Measurements from ENCODE around the gene RHEBL1. TPM values are rescaled to one million over a fixed set of nuclear protein-coding genes. Genes with fewer than 3 reads are reported as not detected.

Gene RHEBL1
- total RNA-seq, 6 experiments from 2014 or later, result 0.60 to 1.6 (median 0.86) TPM

DNA sequence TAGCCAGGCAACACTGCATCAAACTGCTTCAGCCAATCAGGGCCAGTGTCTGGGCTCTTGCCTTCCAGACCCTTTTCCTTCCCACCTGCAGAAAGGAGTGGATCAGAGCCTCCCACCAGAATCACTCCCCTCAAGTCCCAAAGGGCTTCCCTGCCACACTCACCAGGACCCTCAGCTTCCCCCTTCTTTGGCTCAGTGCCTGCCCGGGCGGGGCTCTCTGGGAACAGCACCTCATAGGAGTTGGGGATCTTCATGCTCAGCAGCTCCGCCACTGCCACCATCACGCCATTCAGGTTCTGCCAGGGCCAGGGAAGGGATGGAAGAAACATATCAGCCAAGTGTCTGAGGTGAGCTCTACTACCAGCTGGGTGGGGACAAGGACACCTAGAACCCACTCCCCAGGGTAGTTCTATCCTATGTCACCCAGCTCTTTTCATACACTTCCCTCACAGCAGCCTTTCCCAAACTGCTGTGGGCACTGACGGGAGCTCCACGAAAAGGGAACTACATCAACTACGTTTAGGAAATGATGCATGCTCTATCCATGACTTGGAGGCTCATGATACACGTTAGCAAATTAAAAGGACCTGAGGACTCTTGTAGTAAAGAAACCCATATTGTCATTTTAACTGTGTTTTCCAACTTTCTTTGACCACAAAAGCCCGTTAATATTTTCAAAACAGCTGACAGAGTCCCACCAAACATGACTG lies 41.8 kb downstream of the RHEBL1 start:
- TF ChIP-seq, protein P1, sequence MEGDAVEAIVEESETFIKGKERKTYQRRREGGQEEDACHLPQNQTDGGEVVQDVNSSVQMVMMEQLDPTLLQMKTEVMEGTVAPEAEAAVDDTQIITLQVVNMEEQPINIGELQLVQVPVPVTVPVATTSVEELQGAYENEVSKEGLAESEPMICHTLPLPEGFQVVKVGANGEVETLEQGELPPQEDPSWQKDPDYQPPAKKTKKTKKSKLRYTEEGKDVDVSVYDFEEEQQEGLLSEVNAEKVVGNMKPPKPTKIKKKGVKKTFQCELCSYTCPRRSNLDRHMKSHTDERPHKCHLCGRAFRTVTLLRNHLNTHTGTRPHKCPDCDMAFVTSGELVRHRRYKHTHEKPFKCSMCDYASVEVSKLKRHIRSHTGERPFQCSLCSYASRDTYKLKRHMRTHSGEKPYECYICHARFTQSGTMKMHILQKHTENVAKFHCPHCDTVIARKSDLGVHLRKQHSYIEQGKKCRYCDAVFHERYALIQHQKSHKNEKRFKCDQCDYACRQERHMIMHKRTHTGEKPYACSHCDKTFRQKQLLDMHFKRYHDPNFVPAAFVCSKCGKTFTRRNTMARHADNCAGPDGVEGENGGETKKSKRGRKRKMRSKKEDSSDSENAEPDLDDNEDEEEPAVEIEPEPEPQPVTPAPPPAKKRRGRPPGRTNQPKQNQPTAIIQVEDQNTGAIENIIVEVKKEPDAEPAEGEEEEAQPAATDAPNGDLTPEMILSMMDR (IDR thresholded peaks at IDR 0.05), result no peak
- DNase-seq, result no peak
- peaks cover 3% of the 10 kb centered on the region for H3K27me3 Mint-ChIP-seq (ENCODE audit: insufficient read depth)
- H3K27ac Mint-ChIP-seq, result no peak overlapping the region
- H3K36me3 Mint-ChIP-seq (ENCODE audit: low read depth), result peaks cover 20% of the 10 kb centered on the region
- H3K9me3 Mint-ChIP-seq, result no peaks in the 10 kb centered on the region
- H3K4me3 Mint-ChIP-seq, result no peak overlapping the region
- H3K4me1 Mint-ChIP-seq (ENCODE audit: low read depth), result no peaks in the 10 kb centered on the region

DNA sequence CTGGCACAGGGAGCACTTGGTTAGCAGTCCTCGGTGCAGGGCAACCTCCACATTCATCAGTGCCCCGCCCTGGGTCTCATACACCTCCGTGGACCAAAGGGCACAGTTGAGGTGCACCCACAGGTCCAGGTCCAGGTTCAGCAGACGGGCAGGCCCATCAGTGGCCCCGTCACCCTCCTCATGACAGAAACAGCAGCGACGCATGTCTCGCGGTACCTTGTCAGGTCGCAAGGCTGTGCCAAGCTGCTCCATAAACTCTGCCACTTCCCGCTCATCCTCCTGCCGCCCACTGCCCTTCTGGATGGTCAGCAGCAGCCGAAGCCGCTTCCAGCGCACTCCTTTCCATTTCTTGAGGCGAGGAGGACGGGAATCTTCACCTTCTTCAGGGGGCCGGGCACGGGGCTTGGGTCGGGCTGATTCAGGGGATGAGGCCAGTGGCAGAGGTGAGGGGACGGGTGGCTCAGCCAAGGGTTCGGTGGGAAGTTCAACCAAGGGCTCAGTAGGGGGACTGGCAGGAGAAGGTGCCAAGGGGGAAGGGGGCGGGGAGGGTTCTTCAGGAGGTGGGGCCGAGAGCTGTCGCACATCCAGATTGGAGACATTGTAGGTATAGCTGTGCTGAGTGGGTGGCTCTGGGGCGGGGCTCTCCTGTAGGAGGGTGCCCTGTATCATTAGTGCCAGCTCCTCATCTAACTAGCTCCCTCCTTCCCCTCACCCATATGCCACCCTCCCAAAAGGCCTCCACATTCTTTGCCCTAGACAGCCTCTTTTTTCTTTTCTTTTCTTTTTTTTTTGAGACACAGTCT lies 42.9 kb downstream of the RHEBL1 start:
- Mint-ChIP-seq H3K36me3 (ENCODE audit: low read depth) (peaks cover 20% of the 10 kb centered on the region), H3K27ac (no peak overlapping the region)
- TF ChIP-seq, protein P1 (IDR thresholded peaks at IDR 0.05), result no peak

DNA sequence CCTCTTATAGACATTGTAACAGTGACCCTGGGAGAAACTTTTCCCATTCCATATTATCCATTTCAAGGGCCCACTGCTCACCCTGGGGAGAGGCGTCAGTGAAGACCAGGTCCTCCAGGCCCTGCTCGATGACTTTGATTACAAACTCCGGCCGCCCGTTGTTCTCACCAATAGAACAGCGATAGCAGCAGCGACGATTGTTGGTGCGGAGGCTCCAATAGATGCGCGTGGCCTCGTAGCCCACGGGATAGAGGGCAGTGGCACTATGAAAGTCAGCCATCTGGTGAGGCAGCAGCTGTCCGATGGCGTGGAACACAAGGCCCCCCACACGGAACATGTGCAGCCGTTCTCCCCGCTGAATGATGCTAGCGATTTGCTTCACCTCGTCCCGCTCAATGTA lies 43.7 kb downstream of the RHEBL1 start:
- H3K4me1 Mint-ChIP-seq (ENCODE audit: low read depth), result no peaks in the 10 kb centered on the region
- H3K27ac Mint-ChIP-seq, result no peak overlapping the region
- no peaks in the 10 kb centered on the region for H3K9me3 Mint-ChIP-seq
- H3K36me3 Mint-ChIP-seq (ENCODE audit: low read depth), result peaks cover 20% of the 10 kb centered on the region
- DNase-seq, result no peak
- no peak overlapping the region for H3K4me3 Mint-ChIP-seq
- TF ChIP-seq, protein P1 (IDR thresholded peaks at IDR 0.05), result no peak
- H3K27me3 Mint-ChIP-seq (ENCODE audit: insufficient read depth), result peaks cover 2% of the 10 kb centered on the region; the same call in 1 of the 2 replicates

More for the DNA sequence above, 42.9 kb downstream of the RHEBL1 start:
- Mint-ChIP-seq H3K4me1 (ENCODE audit: low read depth) (no peaks in the 10 kb centered on the region), H3K9me3 (no peaks in the 10 kb centered on the region), H3K4me3 (no peak overlapping the region), H3K27me3 (ENCODE audit: insufficient read depth) (peaks cover 2% of the 10 kb centered on the region; the same call in 1 of the 2 replicates)
- DNase-seq, result no peak

DNA sequence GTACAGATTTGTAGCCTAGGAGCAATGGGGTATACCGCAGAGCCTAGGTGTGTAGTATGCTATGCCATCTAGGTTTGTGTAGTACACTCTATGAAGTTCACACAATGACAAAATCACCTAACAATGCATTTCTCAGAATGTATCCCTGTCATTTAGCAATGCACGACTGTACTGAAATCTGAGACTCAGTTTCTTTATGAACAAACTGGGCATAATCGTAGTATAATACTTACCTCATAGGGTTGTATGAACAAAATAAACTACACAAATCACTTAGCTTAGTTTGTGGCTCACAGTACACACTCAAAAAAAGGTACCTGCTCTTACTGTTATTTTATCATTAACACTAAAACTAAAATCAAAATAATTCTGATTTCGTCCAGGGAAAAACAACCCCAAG lies 44.3 kb downstream of the RHEBL1 start:
- peaks cover 20% of the 10 kb centered on the region for H3K36me3 Mint-ChIP-seq (ENCODE audit: low read depth)
- DNase-seq, result no peak
- no peaks in the 10 kb centered on the region for H3K9me3 Mint-ChIP-seq
- peaks cover 2% of the 10 kb centered on the region; the same call in 1 of the 2 replicates for H3K27me3 Mint-ChIP-seq (ENCODE audit: insufficient read depth)
- H3K4me3 Mint-ChIP-seq, result no peak overlapping the region
- H3K27ac Mint-ChIP-seq, result no peak overlapping the region
- no peaks in the 10 kb centered on the region for H3K4me1 Mint-ChIP-seq (ENCODE audit: low read depth)
- TF ChIP-seq, protein P1 (IDR thresholded peaks at IDR 0.05), result no peak

DNA sequence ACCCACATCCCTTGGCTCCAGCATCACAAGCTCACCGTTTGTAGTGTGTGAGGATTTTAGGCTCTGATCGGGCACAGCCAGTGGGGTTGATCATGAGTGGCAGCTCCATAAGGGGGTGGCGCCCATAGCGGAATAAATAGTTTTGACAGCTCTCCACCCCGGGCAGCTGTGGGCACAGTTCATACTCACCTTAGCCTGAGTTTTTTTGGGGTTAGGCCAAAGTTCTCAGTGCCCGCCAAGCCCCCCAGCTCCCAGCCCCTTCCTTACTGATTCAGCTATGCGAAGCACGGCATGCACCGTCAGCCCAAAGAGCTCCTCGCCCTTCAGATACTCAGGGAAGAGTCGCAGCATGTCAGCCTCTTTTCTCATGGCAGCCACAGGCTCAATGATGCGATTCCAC lies 45.2 kb downstream of the RHEBL1 start:
- Mint-ChIP-seq H3K27me3 (ENCODE audit: insufficient read depth) (peaks cover 5% of the 10 kb centered on the region; the same call in 1 of the 2 replicates), H3K27ac (no peak overlapping the region), H3K4me1 (ENCODE audit: low read depth) (peaks cover 5% of the 10 kb centered on the region), H3K4me3 (no peak overlapping the region), H3K36me3 (ENCODE audit: low read depth) (peaks cover 15% of the 10 kb centered on the region), H3K9me3 (no peaks in the 10 kb centered on the region)
- no peak for DNase-seq
- TF ChIP-seq, protein P1 (IDR thresholded peaks at IDR 0.05), result no peak

Measured in HFFc6 (cell line).